DOHH2 (cell line): ENCODE measurements around the gene LUZP1.

Source experiments
- H3F3A ChIP-seq: fragments of 200-600 bp; sonication (generic), shearing (Covaris generic); 2 replicates; pipeline ENCODE4 v1.6.0; 2016; ENCODE audit warnings: antibody characterized with exemption, mild to moderate bottlenecking; ENCODE audit not compliant: control insufficient read depth, insufficient read depth
- H3K27ac ChIP-seq: fragments of 200-600 bp; sonication (generic); 2 replicates; pipeline ENCODE4 v1.5.1; 2014; ENCODE audit warnings: low read depth, mild to moderate bottlenecking, low read length, moderate library complexity
- H3K27me3 ChIP-seq: fragments of 200-600 bp; sonication (generic); 2 replicates; pipeline ENCODE4 v1.6.1; 2014; ENCODE audit warnings: mild to moderate bottlenecking, low read length, mixed read lengths; ENCODE audit not compliant: control insufficient read depth
- H3K36me3 ChIP-seq: fragments of 200-600 bp; sonication (generic); 2 replicates; pipeline ENCODE4 v1.6.1; 2014; ENCODE audit warnings: mild to moderate bottlenecking, low read length, moderate library complexity, mixed read lengths; ENCODE audit not compliant: control insufficient read depth
- H3K4me1 ChIP-seq: fragments of 200-600 bp; sonication (generic); 2 replicates; pipeline ENCODE4 v1.6.1; 2014; ENCODE audit warnings: mild to moderate bottlenecking, low read length, mixed read lengths; ENCODE audit not compliant: control insufficient read depth
- H3K4me2 ChIP-seq: fragments of 200-600 bp; sonication (generic); 2 replicates; pipeline ENCODE4 v1.6.0; 2014; ENCODE audit warnings: mild to moderate bottlenecking, low read length, moderate library complexity
- H3K4me3 ChIP-seq: fragments of 200-600 bp; sonication (generic); 2 replicates; pipeline ENCODE4 v1.5.1; 2014; ENCODE audit warnings: mild to moderate bottlenecking, low read length, mixed read lengths
- H3K79me2 ChIP-seq: fragments of 200-600 bp; sonication (generic); 2 replicates; pipeline ENCODE4 v1.6.1; 2014; ENCODE audit warnings: mild to moderate bottlenecking, low read length, mixed read lengths; ENCODE audit not compliant: control insufficient read depth
- H3K9me2 ChIP-seq: fragments of 200-600 bp; sonication (generic); replicated peaks from 2 replicates; pipeline ENCODE4 v1.6.1; 2014; ENCODE audit warnings: mild to moderate bottlenecking, low read length, mixed read lengths; ENCODE audit not compliant: control insufficient read depth
- H3K9me3 ChIP-seq: fragments of 200-600 bp; sonication (generic); 2 replicates; pipeline ENCODE4 v1.6.1; 2014; ENCODE audit warnings: antibody characterized with exemption, low read length, mixed read lengths; ENCODE audit not compliant: control insufficient read depth, insufficient read depth
- H4K20me1 ChIP-seq: fragments of 200-600 bp; sonication (generic); 2 replicates; pipeline ENCODE4 v1.6.0; 2014; ENCODE audit warnings: low read depth, mild to moderate bottlenecking, antibody characterized with exemption, low read length, moderate library complexity; ENCODE audit not compliant: control insufficient read depth, insufficient read depth
- CTCF ChIP-seq: fragments of 200-600 bp; sonication (generic); IDR thresholded peaks from one replicate; pipeline ENCODE4 v1.5.1; 2014; ENCODE audit warnings: antibody characterized with exemption, mild to moderate bottlenecking, low read depth, low read length; ENCODE audit not compliant: poor library complexity, severe bottlenecking
- EZH2phosphoT487 ChIP-seq: fragments of 200-600 bp; sonication (generic); IDR thresholded peaks from 2 replicates; pipeline ENCODE4 v1.6.1; 2017; ENCODE audit warnings: borderline replicate concordance, mild to moderate bottlenecking, antibody characterized with exemption, low read length, moderate library complexity, mixed read lengths

The LUZP1 gene

GRCh38 chr1:23200883-23201282 lies 32.2 kb upstream of the LUZP1 start:
- no peak overlapping the region for H3K4me3 ChIP-seq
- TF ChIP-seq EZH2phosphoT487 (no peak), CTCF (no peak)
- no peaks in the 10 kb centered on the region for H3K4me1 ChIP-seq
- no peaks in the 10 kb centered on the region for H3F3A ChIP-seq
- H3K4me2 ChIP-seq: no peak overlapping the region
- H3K27me3 ChIP-seq: no peaks in the 10 kb centered on the region
- no peaks in the 10 kb centered on the region for H4K20me1 ChIP-seq
- H3K79me2 ChIP-seq: no peaks in the 10 kb centered on the region
- H3K27ac ChIP-seq: no peak overlapping the region
- H3K36me3 ChIP-seq: no peaks in the 10 kb centered on the region
- no peaks in the 10 kb centered on the region for H3K9me3 ChIP-seq
- no peaks in the 10 kb centered on the region for H3K9me2 ChIP-seq

- Histone ChIP-seq H3K9me2 (no peaks in the 10 kb centered on the region), H3K4me2 (no peak overlapping the region), H3K4me1 (no peaks in the 10 kb centered on the region), H3K9me3 (no peaks in the 10 kb centered on the region), H3F3A (no peaks in the 10 kb centered on the region), H3K36me3 (no peaks in the 10 kb centered on the region), H3K79me2 (no peaks in the 10 kb centered on the region), H3K27me3 (no peaks in the 10 kb centered on the region), H3K4me3 (no peak overlapping the region), H3K27ac (no peak overlapping the region), H4K20me1 (no peaks in the 10 kb centered on the region)
- TF ChIP-seq EZH2phosphoT487 (no peak), CTCF (no peak)
Measured at GRCh38 chr1:23198373-23198772, 29.7 kb upstream of the LUZP1 start.

GRCh38 chr1:23196627-23197328 lies 28.1 kb upstream of the LUZP1 start:
- H3F3A ChIP-seq: no peaks in the 10 kb centered on the region
- H3K4me3 ChIP-seq: no peak overlapping the region
- H3K4me2 ChIP-seq: no peak overlapping the region

More at GRCh38 chr1:23196627-23197328, 28.1 kb upstream of the LUZP1 start:
- H3K9me3 ChIP-seq: no peaks in the 10 kb centered on the region
- H3K36me3 ChIP-seq: no peaks in the 10 kb centered on the region
- H4K20me1 ChIP-seq: no peaks in the 10 kb centered on the region
- H3K9me2 ChIP-seq: no peaks in the 10 kb centered on the region
- no peak overlapping the region for H3K27ac ChIP-seq
- no peaks in the 10 kb centered on the region for H3K79me2 ChIP-seq
- TF ChIP-seq EZH2phosphoT487: no peak
- TF ChIP-seq CTCF: no peak
- no peaks in the 10 kb centered on the region for H3K27me3 ChIP-seq
- no peaks in the 10 kb centered on the region for H3K4me1 ChIP-seq
